Mucosa of rectum (tissue), 2 donors: ENCODE measurements around the gene TWSG1.

ENCODE experiments used
- H3K27ac ChIP-seq, 2 donors: one replicate each; pipeline ENCODE4 v1.7.0; 2013; ENCODE audit warnings: inconsistent platforms in 2 of 2, low read depth in 2 of 2, low read length in 2 of 2
- H3K27me3 ChIP-seq, 2 donors: one replicate each; pipeline ENCODE4 v1.7.0; 2013; ENCODE audit warnings: low read length in 2 of 2; ENCODE audit not compliant: control insufficient read depth in 2 of 2, insufficient read depth in 2 of 2
- H3K36me3 ChIP-seq, 2 donors: one replicate each; pipeline ENCODE4 v1.7.0; 2013; ENCODE audit warnings: low read length in 2 of 2; ENCODE audit not compliant: control insufficient read depth in 2 of 2, insufficient read depth in 2 of 2
- H3K4me1 ChIP-seq, 2 donors: one replicate each; pipeline ENCODE4 v1.7.0; 2013; ENCODE audit warnings: low read length in 2 of 2, mild to moderate bottlenecking in 1 of 2; ENCODE audit not compliant: control insufficient read depth in 2 of 2, insufficient read depth in 2 of 2
- H3K4me3 ChIP-seq, 2 donors: one replicate each; pipeline ENCODE4 v1.7.0; 2013; ENCODE audit warnings: low read length in 2 of 2
- H3K9ac ChIP-seq, 2 donors: one replicate each; pipeline ENCODE4 v1.7.0; 2013; ENCODE audit warnings: low read length in 2 of 2, low read depth in 1 of 2, mild to moderate bottlenecking in 1 of 2
- H3K9me3 ChIP-seq, 2 donors: one replicate each; pipeline ENCODE4 v1.7.0; 2013; ENCODE audit warnings: low read length in 2 of 2; ENCODE audit not compliant: control insufficient read depth in 2 of 2
- donor health status: healthy.
- donor health status: Normal muscosa, but diverticular disease.

The TWSG1 gene

DNA sequence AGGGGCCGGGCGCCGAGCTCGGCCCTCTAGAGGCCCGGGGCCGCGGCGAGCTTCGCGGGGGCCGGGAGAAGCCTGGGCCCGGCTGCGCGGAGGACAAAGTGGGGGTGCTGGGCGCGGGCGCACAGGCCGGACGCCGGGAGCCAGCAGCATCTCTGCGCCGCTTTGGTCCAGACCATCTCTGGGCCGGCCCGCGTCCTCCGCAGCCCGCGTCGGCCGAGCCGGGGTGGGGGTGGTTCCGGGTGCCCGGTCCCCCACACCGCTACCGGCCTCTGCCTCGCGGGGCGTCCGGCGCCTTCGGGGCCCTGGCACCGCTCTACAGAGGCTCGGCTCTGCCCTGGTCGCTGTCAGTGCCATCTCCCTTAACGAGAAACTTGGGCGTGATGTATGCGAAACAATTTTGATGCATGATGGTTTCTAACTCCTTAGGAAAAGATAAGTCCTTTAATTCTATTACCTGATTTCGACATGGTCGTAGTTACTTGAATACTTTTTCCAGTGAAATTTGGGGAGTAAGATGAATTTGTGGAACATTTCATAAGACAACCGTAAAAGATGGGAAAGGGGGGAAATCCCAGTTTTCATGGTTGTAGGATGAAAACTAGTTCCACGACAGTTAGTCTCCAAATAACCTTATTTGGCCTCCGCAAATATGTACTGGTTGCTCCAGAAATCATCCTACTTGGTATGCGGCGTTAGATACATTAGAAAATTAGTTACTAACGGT, 562 bp downstream of the TWSG1 start:
- peaks cover 2 to 7% of the 10 kb centered on the region in 2 donors for H3K4me1 ChIP-seq
- H3K27ac ChIP-seq: peak overlapping the region; percentile 72 to 77
- no peaks in the 10 kb centered on the region for H3K27me3 ChIP-seq
- H3K4me3 ChIP-seq: peak overlapping the region; percentile 70 to 76
- peak overlapping the region; percentile 58 to 80 for H3K9ac ChIP-seq
- H3K9me3 ChIP-seq: no peaks in the 10 kb centered on the region
- H3K36me3 ChIP-seq: no peaks in the 10 kb centered on the region

DNA sequence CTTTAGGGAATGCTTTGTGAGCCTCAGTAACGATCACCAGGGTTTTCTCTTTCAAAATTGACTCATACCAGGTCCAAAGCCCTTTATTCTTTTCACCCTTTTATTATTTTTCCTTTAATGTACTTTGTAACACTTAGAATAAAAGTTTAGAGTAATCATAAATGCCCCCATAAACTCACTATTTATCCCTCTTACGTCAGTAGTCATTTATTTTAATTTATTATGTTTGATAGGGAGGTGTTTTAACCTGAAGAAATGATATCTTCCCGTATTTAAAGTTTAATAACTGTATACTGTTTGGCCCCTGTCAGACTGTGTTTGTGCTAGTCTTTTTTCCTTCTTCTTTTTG, 1.1 kb downstream of the TWSG1 start:
- H3K36me3 ChIP-seq: peaks cover 0 to 3% of the 10 kb centered on the region in 2 donors
- H3K9ac ChIP-seq: peak overlapping the region; percentile 58 to 80
- no peaks in the 10 kb centered on the region for H3K27me3 ChIP-seq
- no peak overlapping the region for H3K27ac ChIP-seq
- peaks cover 2 to 7% of the 10 kb centered on the region in 2 donors for H3K4me1 ChIP-seq
- no peaks in the 10 kb centered on the region for H3K9me3 ChIP-seq
- H3K4me3 ChIP-seq: peak overlapping the region; percentile 70 to 76

DNA sequence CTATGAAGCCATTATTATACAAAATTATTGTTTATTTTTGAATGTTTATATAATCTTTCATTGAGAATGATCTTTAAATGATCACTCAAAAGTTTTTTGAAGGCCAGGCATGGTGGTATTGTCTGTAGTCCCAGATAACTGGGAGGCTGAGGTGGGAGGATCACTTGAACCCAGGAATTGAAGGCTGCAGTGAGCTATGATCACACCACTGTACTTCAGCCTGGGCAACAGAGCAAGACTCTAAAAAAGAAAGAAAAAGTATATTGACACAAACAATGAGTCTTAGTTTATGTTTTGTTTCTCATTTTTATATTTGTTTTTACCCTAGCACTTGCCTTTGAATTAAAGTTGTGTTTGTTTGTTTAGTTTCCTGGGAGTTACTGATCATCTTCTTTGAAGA, 2.3 kb downstream of the TWSG1 start:
- peaks cover 2 to 7% of the 10 kb centered on the region in 2 donors for H3K4me1 ChIP-seq
- no peaks in the 10 kb centered on the region for H3K9me3 ChIP-seq
- peaks cover 0 to 5% of the 10 kb centered on the region in 2 donors for H3K36me3 ChIP-seq
- no peaks in the 10 kb centered on the region for H3K27me3 ChIP-seq
- H3K9ac ChIP-seq: no peak overlapping the region
- H3K27ac ChIP-seq: no peak overlapping the region
- H3K4me3 ChIP-seq: no peak overlapping the region

DNA sequence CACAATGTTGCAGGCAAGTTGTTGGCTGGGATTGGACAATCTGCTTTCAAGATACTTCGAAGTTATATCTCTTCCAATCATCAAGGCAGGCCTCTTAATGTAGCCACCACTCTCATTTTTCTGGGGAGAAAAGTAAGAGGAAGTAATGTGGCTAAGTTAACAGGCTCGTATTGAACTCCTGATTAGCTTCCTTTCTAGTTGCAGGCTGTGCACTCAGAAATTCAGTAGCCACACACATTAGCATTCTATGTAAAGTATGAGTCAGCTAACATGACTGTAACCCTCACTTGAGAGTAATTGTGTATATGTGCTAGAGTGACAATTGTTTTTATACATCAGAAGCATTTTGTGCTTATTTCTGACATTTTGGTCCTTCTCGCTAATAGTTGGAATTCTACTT, 3.3 kb downstream of the TWSG1 start:
- H3K9me3 ChIP-seq: no peaks in the 10 kb centered on the region
- no peak overlapping the region for H3K4me3 ChIP-seq
- no peaks in the 10 kb centered on the region for H3K27me3 ChIP-seq
- no peak overlapping the region for H3K27ac ChIP-seq
- H3K4me1 ChIP-seq: peaks cover 2 to 7% of the 10 kb centered on the region in 2 donors
- peaks cover 0 to 5% of the 10 kb centered on the region in 2 donors for H3K36me3 ChIP-seq
- no peak overlapping the region for H3K9ac ChIP-seq

DNA sequence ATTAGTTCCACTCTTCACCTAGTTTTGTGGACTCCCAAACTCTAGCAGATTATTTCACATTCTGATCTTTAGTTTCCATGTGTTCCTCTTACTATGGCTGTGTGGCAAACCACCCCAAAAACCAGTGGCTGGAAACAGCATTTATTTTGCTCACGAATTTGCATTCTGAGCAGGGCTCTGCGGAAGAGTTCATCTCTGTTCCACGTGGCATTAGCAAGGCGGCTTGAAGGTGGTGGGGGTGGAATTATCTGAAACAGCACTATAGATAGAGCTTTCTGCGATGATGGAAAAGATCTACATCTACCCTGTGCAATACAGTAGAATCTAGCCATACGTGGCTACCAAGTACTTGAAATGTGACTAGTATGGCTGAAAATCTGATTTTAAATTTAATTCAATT, 5.9 kb downstream of the TWSG1 start:
- Histone ChIP-seq H3K4me1 (peaks cover 0 to 3% of the 10 kb centered on the region in 2 donors), H3K4me3 (no peak overlapping the region), H3K9ac (no peak overlapping the region), H3K27me3 (no peaks in the 10 kb centered on the region), H3K27ac (no peak overlapping the region), H3K9me3 (no peaks in the 10 kb centered on the region), H3K36me3 (peaks cover 0 to 5% of the 10 kb centered on the region in 2 donors)

DNA sequence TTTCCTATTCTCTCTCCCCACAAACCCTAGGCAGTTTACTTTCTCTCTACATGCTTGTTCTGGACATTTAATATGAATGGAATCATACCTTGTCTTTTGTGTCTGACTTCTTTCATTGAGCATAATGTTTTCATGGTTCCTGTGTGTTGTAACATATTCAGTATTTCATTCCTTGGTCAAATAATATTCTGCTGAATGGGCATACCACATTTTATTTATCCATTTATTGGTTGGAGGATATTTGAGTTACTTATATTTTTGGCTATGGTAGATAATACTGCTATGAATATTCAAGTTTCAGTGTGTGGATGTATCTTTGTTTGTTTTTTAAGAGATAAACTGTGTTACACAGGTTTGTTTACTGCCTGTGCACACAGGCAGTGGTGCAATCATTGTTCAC, 9.0 kb downstream of the TWSG1 start:
- H3K4me3 ChIP-seq: no peak overlapping the region
- H3K36me3 ChIP-seq: peaks cover 0 to 5% of the 10 kb centered on the region in 2 donors
- H3K27me3 ChIP-seq: no peaks in the 10 kb centered on the region
- no peaks in the 10 kb centered on the region for H3K9me3 ChIP-seq
- no peak overlapping the region for H3K9ac ChIP-seq
- H3K27ac ChIP-seq: no peak overlapping the region
- no peaks in the 10 kb centered on the region for H3K4me1 ChIP-seq

DNA sequence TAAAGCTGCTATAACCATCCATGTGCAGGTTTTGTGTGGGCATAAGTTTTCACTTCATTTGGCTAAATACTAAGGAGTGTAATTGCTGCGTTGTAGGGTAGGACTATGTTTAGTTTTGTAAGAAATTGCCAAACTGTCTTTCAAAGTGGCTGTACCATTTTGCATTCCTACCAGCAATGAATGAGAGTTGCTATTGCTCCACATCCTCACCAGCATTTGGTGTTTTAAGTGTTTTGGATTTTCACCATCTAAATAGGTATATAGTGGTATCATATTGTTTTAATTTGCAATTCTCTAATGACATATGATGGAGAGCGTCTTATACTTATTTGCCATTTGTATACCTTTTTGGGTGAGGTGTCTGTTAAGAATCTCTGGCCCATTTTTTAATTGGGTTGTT, 12.2 kb downstream of the TWSG1 start:
- H3K9me3 ChIP-seq: no peaks in the 10 kb centered on the region

DNA sequence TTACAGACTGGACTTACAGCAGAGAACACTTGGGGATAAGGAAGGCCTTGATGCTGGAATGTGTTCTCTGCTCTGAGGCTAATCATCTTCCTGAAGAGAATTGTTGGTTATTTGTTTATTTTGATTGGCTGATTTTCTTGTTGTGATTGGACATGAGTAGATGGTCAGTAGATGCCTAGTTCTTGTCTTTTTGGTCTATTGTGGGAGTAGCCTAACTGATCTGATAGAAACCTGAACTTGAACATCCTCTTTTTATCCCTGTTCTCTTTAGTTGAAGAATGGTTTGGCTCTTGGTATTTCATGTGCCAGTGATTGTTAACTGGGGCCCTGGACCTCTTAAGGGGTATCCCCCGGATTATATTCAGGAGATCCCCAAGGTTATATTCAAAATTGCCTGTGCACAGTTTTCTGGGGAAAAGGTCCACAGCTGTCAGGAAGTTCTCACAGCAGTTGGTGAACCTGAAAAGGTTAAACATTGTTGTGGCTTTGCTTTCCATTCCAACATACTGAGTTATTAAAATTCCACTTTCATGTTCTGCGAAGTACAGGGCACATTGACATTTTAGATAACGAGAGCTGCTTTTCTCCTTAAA, 13.6 kb downstream of the TWSG1 start:
- no peaks in the 10 kb centered on the region for H3K9me3 ChIP-seq
- H3K4me1 ChIP-seq: no peaks in the 10 kb centered on the region
- no peak overlapping the region for H3K4me3 ChIP-seq
- H3K27me3 ChIP-seq: no peaks in the 10 kb centered on the region
- no peak overlapping the region for H3K9ac ChIP-seq
- H3K27ac ChIP-seq: no peak overlapping the region
- no peaks in the 10 kb centered on the region for H3K36me3 ChIP-seq

More for the DNA sequence above, 12.2 kb downstream of the TWSG1 start:
- H3K4me3 ChIP-seq: no peak overlapping the region
- H3K4me1 ChIP-seq: no peaks in the 10 kb centered on the region
- H3K27me3 ChIP-seq: no peaks in the 10 kb centered on the region
- no peak overlapping the region for H3K27ac ChIP-seq
- H3K9ac ChIP-seq: no peak overlapping the region
- no peaks in the 10 kb centered on the region for H3K36me3 ChIP-seq

DNA sequence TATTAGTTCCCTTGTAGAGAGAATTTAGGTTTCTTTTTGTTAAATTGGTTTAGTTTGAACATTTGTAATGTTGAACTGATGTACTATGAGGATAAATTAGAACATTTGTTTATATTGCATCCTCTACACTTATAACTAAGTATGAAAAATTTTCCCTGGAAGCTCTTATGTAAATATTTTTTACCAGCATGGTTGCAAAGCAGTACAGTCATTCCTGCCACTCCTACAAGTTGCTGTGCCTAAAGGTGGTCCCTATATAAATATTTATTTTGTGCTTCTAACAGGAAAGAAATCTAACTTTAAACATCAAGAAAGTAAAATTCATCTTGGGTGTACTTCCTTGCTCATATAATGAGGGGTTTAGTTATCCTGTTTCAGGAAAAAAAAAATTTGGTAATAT, 14.2 kb downstream of the TWSG1 start:
- Histone ChIP-seq H3K27ac (no peak overlapping the region), H3K4me1 (no peaks in the 10 kb centered on the region), H3K4me3 (no peak overlapping the region), H3K9ac (no peak overlapping the region), H3K9me3 (no peaks in the 10 kb centered on the region), H3K36me3 (no peaks in the 10 kb centered on the region), H3K27me3 (no peaks in the 10 kb centered on the region)

DNA sequence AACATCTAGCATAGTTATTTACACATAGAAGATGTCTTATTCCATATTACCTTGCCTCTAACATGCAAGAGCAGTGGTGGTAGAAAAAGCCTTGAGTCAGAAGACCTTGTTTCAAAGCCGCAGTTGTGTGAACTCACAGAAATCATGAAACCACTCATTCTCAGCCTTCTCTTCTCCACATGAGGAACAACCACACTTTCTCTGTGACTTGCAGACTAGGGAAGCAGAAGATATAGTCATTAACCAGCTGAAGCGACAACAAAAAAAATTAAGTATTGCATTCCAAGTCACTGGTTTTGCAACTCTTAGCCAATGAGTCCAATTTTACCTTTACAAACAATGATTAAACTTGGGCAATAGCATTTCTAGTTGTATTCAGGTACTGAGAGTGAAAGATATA, 19.0 kb downstream of the TWSG1 start:
- Histone ChIP-seq H3K27me3 (no peaks in the 10 kb centered on the region), H3K4me3 (no peak overlapping the region), H3K36me3 (no peaks in the 10 kb centered on the region), H3K27ac (no peak overlapping the region), H3K4me1 (no peaks in the 10 kb centered on the region), H3K9me3 (no peaks in the 10 kb centered on the region), H3K9ac (no peak overlapping the region)
